GM21529 (cell line): ENCODE results near the gene PGM1.
A peak's percentile ranks its signal among the peaks of the same experiment; 100 is the strongest.

Experiments
- ATAC-seq: cut with Tn5 transposase; IDR thresholded peaks from one replicate; pipeline ENCODE4 v1.9.1; 2021; ENCODE audit not compliant: unreplicated experiment

PGM1 gene

GRCh38 chr1:63600248-63600647 is 7.0 kb downstream of the PGM1 start:
- ATAC-seq: no peak

- ATAC-seq: no peak
Observed at GRCh38 chr1:63601061-63601460, 7.8 kb downstream of the PGM1 start.

- ATAC-seq: no peak
Observed at GRCh38 chr1:63601463-63601862, 8.3 kb downstream of the PGM1 start.

GRCh38 chr1:63601912-63602311 is 8.7 kb downstream of the PGM1 start:
- no peak for ATAC-seq

GRCh38 chr1:63602629-63603028 is 9.4 kb downstream of the PGM1 start:
- no peak for ATAC-seq

- no peak for ATAC-seq
Observed at GRCh38 chr1:63603810-63604209, 10.6 kb downstream of the PGM1 start.

GRCh38 chr1:63607322-63607721 is 14.1 kb downstream of the PGM1 start:
- no peak for ATAC-seq

- no peak for ATAC-seq
Observed at GRCh38 chr1:63611231-63611630, 18.0 kb downstream of the PGM1 start.

- ATAC-seq: no peak
Observed at GRCh38 chr1:63612564-63612963, 19.4 kb downstream of the PGM1 start.

GRCh38 chr1:63612971-63613370 is 19.8 kb downstream of the PGM1 start:
- ATAC-seq: no peak

- ATAC-seq: peak; percentile 75
Observed at GRCh38 chr1:63615768-63616420, 22.7 kb downstream of the PGM1 start.

- ATAC-seq: no peak
Observed at GRCh38 chr1:63617450-63617849, 24.2 kb downstream of the PGM1 start.

- no peak for ATAC-seq
Observed at GRCh38 chr1:63618011-63618410, 24.8 kb downstream of the PGM1 start.

- ATAC-seq: no peak
Observed at GRCh38 chr1:63619558-63619957, 26.3 kb downstream of the PGM1 start.

GRCh38 chr1:63620671-63621070 is 27.5 kb downstream of the PGM1 start:
- no peak for ATAC-seq

GRCh38 chr1:63621075-63621474 is 27.9 kb downstream of the PGM1 start:
- no peak for ATAC-seq

- ATAC-seq: no peak
Observed at GRCh38 chr1:63621698-63622097, 28.5 kb downstream of the PGM1 start.

GRCh38 chr1:63622849-63623566 is 29.8 kb downstream of the PGM1 start:
- ATAC-seq: no peak

- ATAC-seq: no peak
Observed at GRCh38 chr1:63623952-63624351, 30.7 kb downstream of the PGM1 start.

GRCh38 chr1:63624911-63625310 is 31.7 kb downstream of the PGM1 start:
- ATAC-seq: no peak

GRCh38 chr1:63626222-63626621 is 33.0 kb downstream of the PGM1 start:
- no peak for ATAC-seq

GRCh38 chr1:63628607-63629006 is 35.4 kb downstream of the PGM1 start:
- ATAC-seq: no peak

GRCh38 chr1:63630238-63630637 is 37.0 kb downstream of the PGM1 start:
- ATAC-seq: no peak
